ENCODE measurements around the gene MYL12B. TPM values are rescaled to one million over a fixed set of nuclear protein-coding genes. Genes with fewer than 3 reads are reported as not detected.
"Not testable (repeated sequence)": the region's sequence is repeated elsewhere in the genome, so short reads cannot be mapped to it uniquely, and the experiment has no call there.

Gene MYL12B
- 100 to 1,000 TPM; 235 to 238 TPM for total RNA-seq

DNA sequence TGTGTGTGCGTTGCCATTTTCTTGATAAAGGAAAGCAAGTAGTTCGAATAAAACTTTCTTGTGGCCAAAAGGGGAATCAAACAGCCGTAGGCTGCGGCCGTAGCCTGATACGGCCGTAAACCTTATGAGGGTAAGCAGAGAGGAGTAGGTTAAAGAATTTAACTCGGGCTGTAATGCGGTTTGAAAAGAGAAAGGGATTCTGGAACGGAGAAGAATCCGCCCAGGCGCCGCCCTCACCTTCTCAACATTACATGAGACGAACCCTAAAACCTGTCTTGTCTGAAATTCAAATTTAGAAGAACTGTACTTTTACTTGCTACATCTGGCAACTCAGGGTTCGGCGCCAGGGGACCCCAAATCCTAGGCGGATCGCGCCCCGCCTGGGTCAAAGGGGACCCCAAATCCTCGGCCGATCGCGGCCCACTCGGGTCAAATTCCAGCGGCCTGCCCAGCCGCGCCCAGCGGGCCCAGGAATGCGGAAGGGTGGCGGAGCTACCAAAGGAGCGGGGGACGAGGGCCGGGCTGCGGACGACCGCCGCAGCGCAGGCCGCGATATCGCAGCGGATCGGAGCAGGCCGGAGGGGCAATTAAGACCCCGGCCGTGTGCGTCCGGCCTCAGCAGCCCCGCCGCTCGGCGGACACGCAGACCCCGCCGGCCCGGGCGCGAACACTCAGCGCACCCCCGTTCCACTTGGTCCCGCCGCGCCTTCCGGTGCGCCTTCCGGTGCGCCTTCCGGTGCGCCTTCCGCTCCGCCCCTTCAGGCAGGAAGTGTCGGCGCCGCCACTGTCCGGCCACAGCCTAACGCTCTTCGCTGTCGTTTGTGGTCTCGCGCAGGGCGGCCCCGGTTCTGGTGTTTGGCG lies at the start of gene MYL12B:
TSS of gene MYL12B (plus strand) at position 761 of the 861 bp plus-strand sequence. CDS start 10,766 bp downstream, outside the sequence.
- ChIA-PET POLR2A (interaction anchor here (0.6 to 2.4 kb wide), 4 partner anchors 9 to 624 kb away, joined by 4 to 14 read pairs (median 7); no protein-coding TSS in a partner anchor), CTCF (interaction anchor here (0.9 to 2.2 kb wide), 4 partner anchors 11 to 36 kb away, joined by 3 to 6 read pairs (median 4); no protein-coding TSS in a partner anchor)

DNA sequence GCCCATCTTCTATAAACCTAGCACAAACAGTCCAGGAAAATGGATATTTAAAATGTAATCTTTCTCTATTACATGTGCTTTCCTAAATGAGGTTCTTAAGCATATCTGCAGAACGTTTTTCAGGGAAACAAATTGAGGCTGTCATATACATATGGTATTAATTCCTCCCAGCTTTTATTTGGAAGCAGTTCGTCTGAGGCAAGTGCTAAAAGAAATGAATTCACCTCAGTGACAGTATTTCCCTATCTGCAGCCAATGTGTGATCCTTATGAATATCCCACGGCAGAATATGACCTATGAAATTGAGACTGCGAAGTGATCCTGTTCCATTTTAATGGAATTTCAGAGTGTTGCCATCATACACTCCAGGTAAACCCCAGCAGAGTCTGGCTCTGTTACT lies 49.3 kb upstream of the MYL12B start:
- ChIA-PET POLR2A (no interaction called here), CTCF (interaction anchor here (0.5 kb wide), 1 partner anchor 31 kb away, joined by 4 read pairs; no protein-coding TSS in a partner anchor)

DNA sequence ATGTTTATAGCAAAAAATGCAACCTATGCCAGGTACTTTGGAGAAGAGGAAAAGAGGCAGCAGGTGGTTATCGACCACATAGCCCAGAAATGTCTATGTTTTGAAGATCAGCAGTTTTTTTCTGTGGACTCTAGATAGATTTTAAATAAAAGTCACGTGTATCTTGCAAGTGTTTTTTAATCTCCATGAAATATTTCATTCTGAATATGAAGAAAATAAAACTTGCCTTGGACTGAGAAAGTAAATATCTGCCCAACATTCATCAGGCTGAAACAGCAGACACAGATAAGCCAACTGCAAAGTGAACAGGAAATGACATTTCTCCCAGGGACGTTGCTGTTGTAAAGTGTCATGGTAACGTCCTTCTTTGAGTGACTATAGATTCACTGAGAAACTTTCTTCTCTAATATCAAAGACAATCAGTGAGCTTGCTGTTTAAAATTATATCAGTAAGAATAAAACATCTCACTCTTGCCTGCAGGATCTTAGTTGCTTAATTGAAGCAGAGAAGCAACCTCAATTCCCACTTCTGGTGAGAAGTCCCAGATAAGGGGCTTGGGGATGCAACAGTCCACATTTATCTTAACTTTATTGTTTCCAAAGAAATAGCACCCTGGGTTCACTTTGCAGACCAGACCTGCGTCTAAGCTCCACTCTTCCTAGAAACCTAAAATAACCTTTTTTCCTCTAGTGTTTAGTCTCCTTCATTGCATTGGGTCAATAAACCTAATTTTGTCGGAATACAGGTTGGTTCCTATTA lies 48.5 kb upstream of the MYL12B start:
- ChIA-PET CTCF (interaction anchor here (0.5 to 1.6 kb wide), 2 partner anchors 32 to 153 kb away, joined by 3 to 4 read pairs; no protein-coding TSS in a partner anchor), POLR2A (no interaction called here)

DNA sequence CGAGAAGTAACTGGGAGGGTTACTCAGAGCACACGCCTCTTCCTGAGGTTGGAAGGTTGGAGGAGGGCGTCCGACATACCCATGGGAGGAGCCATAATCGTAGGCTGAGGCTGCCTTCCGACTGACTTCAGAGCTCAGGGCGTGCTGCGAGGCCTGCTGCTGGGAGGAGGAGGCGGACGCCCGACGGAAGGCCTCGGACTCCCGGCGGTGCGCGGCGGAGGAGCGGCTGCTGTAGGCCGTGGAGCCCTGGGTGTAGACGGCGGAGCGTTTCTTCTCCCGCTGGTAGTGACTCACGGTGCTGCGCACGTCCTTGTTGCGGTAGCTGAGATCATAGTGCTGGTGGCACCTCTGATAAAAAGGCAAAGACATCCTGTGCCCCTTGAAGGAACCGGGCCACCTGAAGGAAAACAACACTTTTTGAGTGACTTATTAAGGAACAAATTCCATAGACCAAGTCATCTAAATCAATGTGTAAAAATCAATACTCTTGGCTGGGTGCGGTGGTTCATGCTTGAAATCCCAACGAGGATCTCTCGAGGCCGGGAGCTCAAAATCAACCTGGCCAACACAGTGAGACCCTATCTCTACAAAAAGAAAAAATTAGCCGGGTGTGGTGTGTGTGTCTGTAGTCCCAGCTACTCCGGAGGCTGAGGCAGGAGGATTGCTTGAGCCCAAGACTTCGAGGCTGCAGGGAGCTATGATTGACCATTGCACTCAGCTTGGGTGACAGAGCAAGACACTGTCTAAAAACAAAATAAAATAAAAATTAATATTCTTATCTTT lies 46.9 kb upstream of the MYL12B start:
- POLR2A ChIA-PET = no interaction called here
- CTCF ChIA-PET = no interaction called here

DNA sequence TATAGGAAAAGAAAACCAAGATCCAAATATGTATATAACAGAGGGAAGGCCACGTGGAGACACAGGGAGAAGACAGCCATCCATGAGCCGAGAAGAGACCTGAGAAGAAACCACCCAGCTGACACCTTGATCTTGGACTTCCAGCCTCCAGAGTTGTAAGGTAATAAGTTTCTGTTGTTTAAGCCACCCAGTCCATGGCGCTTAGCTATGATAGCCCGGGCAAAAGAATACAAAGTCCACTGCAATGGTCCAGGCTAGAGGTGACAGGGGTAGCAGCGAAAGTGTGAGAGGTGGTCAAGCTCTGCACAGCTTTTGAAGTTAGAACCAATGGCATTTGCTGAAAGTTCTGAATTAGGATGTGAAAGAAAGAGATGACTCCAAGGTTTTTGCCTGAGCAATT lies 44.9 kb upstream of the MYL12B start:
- ChIA-PET POLR2A (no interaction called here), CTCF (no interaction called here)

DNA sequence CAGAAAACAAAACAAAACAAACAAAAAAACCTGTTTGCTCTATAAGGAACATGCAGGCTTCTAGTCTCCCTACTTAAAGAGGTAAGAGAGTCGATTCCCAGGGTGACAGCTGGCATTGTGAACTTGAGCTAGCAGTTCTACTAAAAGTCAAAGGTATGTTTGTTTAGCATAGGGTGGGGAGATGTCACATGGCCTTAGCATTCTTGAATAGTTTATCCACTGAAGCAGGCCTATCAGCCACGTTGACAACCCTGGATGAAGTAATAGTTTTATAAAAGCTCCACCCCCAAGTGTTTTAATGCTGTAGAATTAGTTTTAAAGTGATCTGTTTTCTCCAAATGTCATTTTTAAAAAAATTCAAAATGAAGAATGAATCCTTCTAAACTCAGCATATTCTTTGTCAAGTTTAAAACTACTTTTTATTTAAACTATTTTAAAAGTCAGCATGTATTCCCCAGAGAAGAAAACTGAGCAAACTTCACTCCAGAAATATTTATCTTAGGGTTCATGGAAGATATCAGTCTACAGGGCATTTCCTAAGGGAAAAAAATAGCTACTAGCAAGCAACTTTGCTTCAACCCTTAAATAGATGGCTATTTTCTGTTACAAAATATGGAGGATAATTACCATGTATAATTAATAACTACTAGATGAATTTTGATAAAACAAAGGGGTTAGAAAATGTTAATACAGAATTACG lies 43.8 kb upstream of the MYL12B start:
- CTCF ChIA-PET = no interaction called here
- POLR2A ChIA-PET = no interaction called here

DNA sequence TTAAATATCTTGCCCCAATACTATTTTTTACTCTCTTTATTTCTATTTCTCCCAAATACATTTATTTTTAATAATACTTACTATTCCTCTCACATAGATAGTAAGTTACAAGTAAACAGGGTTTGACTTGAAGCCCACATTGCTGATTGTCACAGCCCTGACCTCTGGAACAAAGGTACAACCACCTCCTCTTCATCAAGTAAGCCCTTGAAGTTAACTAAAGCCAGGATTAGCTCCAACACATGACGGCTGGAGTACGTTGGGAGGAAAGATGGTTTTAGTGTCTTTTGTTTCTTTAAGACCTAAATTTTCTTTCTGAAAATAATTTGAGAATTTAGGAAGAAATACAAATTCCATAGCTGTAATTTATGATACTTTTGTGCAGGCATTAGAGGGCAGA lies 43.1 kb upstream of the MYL12B start:
- CTCF ChIA-PET = no interaction called here

DNA sequence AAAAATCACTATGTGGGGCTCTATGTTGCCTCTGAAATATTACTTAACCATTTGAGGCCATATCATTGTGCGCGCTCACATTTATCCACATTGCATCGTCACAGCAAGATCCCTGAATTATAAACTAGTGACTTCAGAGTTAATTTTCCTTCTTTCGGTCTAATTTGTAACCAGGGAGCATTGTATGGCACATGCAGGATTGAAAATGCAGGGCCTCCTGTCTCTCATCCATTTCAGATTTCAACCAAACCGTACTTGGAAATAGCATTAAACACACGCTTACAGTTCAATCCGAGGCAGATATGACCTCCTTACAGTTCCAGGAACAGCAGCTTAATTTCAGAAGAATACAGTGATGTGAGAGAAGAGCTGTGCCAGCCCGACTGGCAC lies 42.7 kb upstream of the MYL12B start:
- ChIA-PET POLR2A (no interaction called here), CTCF (no interaction called here)

More for the DNA sequence above, 43.1 kb upstream of the MYL12B start:
- POLR2A ChIA-PET = no interaction called here

DNA sequence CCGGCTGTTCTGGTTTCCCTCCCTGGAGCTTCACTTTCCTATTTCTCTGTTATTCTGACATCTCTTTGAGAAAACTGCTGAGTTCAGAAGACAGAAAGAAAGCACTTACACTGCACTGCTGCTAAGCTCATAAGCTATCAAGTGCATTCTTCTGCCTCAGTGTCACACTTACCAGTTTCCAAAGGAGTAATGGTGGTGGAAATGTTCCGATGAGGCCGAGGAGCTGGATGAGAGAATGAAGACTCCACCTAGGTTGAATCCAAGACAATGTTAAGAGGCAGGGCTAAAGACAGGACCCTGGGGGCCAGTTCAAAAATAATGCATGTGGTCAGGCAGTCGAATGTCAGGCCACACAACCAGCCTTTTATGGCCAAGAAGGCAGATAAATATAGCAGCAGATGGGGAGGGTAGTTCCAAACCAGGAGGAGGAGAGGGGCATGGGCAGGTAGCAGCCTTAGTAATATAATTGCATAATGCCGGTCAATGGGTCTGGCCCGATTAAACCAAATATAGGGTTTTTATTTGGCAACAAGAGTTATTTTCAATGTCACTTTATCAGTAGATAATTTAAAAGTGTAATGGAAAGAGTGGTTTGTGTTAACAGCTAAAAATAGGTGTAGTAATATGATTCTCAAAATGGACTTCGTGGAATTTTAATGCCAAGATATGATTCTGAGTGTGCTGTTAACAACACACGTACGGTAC lies 42.1 kb upstream of the MYL12B start, which contains the start of gene MYOM1:
TSS of gene MYOM1 (minus strand) at position 338 of the 705 bp plus-strand sequence. CDS start 4,745 bp downstream, outside the sequence.
- POLR2A ChIA-PET = no interaction called here
- CTCF ChIA-PET = no interaction called here

DNA sequence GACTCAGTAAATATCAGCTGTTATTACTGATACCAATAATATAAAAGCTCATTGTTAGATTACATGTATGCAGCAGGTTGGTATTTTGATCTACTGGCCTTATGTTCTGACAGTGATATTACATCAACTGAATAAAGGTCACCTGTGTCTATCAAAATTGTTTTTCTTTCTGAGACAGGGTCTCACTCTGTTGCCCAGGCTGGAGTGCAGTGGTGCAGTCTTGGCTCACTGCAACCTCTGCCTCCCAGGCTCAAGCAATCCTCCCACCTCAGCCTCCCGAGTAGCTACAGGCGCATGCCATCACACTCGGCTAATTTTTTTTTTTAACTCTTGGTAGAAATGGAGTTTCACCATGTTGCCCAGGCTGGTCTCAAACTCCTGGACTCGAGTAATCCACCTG lies 41.1 kb upstream of the MYL12B start:
- POLR2A ChIA-PET, CTCF ChIA-PET: not testable (repeated sequence)

DNA sequence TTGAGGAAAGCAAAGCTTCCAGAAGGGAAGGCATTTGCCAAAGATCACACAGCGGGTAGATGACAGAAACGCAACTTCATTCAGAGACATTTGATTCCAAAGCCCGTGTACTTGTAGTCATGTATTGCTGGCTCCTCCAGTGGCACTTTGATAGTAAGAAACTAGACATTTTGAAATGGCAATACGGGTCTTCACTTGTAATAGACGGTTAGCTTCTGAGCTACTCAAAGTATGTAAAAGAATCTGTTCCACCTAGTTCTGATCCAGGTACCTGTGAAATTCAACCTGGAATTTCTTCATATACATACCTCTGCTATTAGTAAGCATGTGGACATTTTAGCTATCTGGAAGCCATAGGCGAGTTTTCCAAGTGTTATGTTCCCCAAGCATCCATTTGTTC lies 40.4 kb upstream of the MYL12B start:
- POLR2A ChIA-PET = interaction anchor here (0.5 kb wide), 1 partner anchor 239 kb away, joined by 3 read pairs; no protein-coding TSS in a partner anchor
- CTCF ChIA-PET = no interaction called here

DNA sequence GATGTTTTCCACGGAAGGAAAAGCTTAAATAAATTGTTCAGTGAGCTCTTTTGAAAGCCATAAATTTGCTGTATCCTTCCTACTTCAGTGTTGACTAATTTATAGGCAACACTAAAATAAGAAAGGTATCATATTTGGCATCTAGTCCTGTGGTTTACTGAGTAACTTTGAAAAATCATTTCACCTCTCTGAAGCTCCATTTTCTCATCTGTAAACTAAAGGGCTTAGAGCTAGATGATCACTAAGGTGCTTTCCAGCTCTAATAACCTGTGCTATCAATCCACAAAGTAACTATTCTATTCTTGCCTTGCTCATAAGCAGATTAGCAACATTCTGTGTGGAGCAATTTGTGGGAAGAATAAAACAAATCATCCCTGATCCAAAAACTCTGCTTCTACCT lies 38.6 kb upstream of the MYL12B start:
- ChIA-PET CTCF (no interaction called here), POLR2A (no interaction called here)

DNA sequence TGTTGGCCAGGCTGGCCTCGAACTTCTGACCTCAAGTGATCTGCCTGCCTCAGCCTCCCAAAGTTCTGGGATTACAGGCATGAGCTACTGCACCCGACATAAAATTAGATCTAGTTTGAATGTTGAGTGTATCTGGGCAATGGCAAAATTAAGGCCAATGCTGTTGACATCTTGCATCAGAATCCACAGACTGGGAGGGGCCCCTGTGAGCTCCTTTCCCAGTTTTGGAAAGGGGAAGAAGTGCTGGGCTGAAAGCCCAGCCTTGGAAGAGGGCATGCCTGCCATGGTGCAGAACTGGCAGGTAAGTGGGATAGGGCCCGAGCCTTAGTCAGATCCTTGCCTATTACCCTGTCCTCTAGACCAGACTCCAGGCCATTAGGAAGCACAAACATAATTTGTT lies 37.7 kb upstream of the MYL12B start:
- POLR2A ChIA-PET = no interaction called here
- CTCF ChIA-PET = no interaction called here

DNA sequence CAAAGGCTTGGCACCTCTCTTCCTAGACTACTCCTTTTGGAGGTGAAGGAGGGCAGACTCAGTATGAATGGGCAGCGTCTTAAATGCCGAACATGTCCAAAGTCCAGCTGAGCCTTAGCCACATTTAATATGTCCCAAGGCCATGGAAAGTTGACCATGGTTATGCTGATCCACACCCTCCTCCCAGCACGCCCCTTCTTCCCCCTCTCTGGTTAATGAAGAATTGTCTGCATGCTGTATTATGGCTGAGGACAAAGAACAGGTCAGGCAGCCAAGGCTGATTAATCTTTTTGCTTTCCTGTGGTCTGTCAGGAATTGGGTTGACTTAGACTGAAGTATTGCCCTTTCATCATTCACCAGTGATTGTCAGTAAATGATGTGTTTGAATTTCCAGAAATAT lies 36.3 kb upstream of the MYL12B start:
- ChIA-PET POLR2A (interaction anchor here (0.6 kb wide), 1 partner anchor 65 kb away, joined by 3 read pairs; no protein-coding TSS in a partner anchor), CTCF (no interaction called here)

DNA sequence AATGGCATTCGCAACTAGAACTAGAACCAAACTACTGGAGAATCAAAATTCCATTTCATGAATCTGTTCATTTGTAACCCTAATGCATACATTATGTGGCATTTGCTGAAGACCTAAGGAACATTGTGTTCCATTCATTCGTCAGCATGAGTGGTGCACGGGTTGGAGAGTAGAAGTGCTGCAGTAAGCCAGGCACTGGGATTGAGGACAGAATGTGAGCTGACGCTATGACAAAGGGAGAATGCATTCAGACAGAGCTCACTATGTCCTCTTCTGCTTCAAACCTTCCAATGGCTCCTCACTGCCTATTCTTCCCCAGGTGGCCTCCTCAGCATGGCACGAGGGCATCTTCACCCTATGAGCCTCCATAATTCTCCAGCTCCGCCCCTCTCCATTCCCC lies 35.9 kb upstream of the MYL12B start:
- ChIA-PET CTCF (no interaction called here), POLR2A (no interaction called here)

DNA sequence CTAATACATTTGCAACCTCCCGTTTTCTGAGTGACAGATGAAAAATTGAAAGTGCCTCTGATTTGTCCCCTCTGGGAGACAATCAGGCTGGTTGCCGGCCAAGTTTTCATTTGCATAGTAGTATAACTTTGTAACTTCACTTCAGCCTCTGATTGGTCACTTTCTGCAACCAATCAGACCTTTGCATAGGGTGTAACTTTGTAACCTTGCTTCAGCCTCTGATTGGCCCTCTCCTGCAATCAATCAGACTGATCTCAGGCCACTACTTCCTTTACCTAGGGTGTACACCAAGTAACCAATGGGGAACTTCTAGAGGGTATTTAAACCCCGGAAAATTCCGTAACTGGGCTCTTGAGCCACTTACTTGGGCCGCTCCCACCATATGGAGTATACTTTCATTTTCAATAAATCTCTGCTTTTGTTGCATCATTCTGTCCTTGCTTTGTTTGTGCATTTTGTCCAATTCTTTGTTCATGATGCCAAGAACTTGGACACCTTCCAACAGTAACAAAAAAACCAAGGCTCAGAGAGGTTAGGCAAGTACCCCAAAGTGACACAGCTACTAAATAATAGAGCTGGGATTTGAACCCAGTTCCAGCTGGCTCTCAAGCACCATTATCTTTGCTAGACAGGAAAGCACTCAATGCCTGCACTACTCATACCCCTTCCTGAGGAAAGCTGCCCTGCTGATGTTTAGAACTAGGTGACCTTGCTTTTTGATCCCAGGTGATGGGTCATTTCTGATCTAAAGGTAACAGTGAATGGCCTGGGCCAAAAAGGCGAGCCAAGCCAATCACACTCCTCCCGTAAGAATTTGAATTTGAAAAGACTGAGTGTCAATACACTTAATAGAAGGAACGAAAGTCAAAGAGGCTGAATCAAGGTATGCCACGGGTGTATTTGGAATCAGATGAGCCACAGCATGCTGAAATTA lies 31.3 kb upstream of the MYL12B start:
- ChIA-PET CTCF (interaction anchor here (1.6 kb wide), 1 partner anchor 15 kb away, joined by 3 read pairs; no protein-coding TSS in a partner anchor), POLR2A (no interaction called here)

DNA sequence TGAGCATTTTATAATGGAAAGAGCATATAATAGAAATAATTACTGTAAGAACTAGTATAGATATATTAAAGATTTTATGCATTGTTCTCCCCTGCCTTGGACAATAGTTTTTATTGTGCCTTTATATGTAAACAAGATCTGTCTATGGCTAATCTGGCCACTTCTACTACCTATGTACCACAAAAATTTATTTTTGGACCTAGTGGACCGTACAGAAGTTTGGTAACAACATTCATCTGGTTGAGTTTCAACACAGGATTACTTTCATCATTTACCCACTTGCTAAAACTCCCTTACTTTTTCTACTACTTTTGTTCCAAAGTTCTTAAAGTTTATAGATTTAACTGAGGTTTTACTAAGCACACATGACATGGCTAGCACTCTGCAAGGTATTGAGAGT lies 28.9 kb upstream of the MYL12B start:
- ChIA-PET POLR2A (no interaction called here), CTCF (no interaction called here)

Measured in activated CD8-positive, alpha-beta memory T cell treated with anti-CD3 and anti-CD28 coated beads for 36 hours (primary cell).